ENCODE data around the gene BTAF1.

BTAF1 gene

DNA sequence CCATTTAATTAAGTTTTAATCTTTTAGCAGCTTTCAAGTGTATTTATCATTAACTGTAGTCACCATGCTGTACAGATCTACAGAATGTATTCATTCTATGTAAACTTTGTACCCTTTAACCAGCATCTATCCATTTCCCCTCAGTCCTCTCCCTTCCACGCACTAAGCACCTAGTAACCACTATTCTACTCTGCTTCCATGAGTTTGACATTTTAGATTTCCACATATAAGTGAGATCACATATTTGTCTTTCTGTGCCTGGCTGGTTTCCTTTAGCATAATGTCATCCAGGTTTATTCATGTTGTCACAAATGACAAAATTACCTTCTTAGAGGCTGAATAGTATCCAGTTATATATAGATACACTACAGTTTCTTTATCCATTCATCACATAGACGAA, 79.7 kb downstream of the BTAF1 start:
- Histone ChIP-seq H3K79me2 (ENCODE audit: low read length) (no peaks in the 10 kb centered on the region), H3K4me1 (ENCODE audit: low read length) (no peaks in the 10 kb centered on the region), H3K9me3 (replicated peaks; ENCODE audit: insufficient read depth, low read length) (no peaks in the 10 kb centered on the region), H2AFZ (ENCODE audit: low read length) (no peak overlapping the region), H3F3A (ENCODE audit: insufficient read depth, low read length) (no peaks in the 10 kb centered on the region), H3K9ac (ENCODE audit: low read length) (no peak overlapping the region), H3K4me3 (ENCODE audit: low read length) (no peak overlapping the region), H3K4me2 (ENCODE audit: low read depth, low read length) (no peak overlapping the region), H4K20me1 (ENCODE audit: insufficient read depth, low read length) (no peaks in the 10 kb centered on the region), H3K36me3 (replicated peaks; ENCODE audit: insufficient read depth, low read length) (no peaks in the 10 kb centered on the region; the same call in 1 of the 2 replicates), H3K9me2 (replicated peaks; ENCODE audit: insufficient read depth, low read length) (no peaks in the 10 kb centered on the region), H3K27ac (ENCODE audit: low read length) (no peak overlapping the region), H3K27me3 (replicated peaks; ENCODE audit: insufficient read depth, low read length) (no peaks in the 10 kb centered on the region)
- no peak for DNase-seq
- no peak for TF ChIP-seq EZH2 (optimal IDR thresholded peaks at IDR 0.05; ENCODE audit: low read depth, low read length)
- TF ChIP-seq EZH2phosphoT487 (IDR thresholded peaks at IDR 0.05; ENCODE audit: low read length) = no peak
- TF ChIP-seq, protein P1, sequence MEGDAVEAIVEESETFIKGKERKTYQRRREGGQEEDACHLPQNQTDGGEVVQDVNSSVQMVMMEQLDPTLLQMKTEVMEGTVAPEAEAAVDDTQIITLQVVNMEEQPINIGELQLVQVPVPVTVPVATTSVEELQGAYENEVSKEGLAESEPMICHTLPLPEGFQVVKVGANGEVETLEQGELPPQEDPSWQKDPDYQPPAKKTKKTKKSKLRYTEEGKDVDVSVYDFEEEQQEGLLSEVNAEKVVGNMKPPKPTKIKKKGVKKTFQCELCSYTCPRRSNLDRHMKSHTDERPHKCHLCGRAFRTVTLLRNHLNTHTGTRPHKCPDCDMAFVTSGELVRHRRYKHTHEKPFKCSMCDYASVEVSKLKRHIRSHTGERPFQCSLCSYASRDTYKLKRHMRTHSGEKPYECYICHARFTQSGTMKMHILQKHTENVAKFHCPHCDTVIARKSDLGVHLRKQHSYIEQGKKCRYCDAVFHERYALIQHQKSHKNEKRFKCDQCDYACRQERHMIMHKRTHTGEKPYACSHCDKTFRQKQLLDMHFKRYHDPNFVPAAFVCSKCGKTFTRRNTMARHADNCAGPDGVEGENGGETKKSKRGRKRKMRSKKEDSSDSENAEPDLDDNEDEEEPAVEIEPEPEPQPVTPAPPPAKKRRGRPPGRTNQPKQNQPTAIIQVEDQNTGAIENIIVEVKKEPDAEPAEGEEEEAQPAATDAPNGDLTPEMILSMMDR (IDR thresholded peaks at IDR 0.05; ENCODE audit: low read length) = no peak

DNA sequence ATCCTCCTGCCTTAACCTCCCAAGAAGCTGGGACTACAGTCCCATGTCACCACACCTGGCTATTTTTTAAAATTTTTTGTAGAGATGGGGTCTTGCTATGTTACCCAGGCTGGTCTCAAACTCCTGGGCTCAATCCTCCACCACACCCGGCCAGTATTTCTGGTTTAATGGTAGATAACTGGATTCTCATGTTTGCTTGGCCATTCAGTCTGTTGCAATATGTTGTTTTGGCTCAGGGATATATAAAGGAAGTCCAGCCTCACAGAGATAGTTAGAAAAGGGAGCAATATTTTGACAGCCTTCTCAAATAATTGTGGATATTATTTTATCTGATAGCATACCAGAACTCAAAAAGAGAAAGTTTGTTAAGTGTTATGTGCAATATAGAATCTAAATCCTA, 82.4 kb downstream of the BTAF1 start:
- DNase-seq = no peak
- TF ChIP-seq EZH2 (optimal IDR thresholded peaks at IDR 0.05; ENCODE audit: low read depth, low read length) (no peak), EZH2phosphoT487 (IDR thresholded peaks at IDR 0.05; ENCODE audit: low read length) (no peak)
- TF ChIP-seq, protein P1 (IDR thresholded peaks at IDR 0.05; ENCODE audit: low read length) = no peak
- H3K36me3 ChIP-seq (replicated peaks; ENCODE audit: insufficient read depth, low read length) = no peaks in the 10 kb centered on the region; the same call in 1 of the 2 replicates
- no peaks in the 10 kb centered on the region for H3K4me1 ChIP-seq (ENCODE audit: low read length)
- no peak overlapping the region for H2AFZ ChIP-seq (ENCODE audit: low read length)
- no peak overlapping the region for H3K9ac ChIP-seq (ENCODE audit: low read length)
- no peaks in the 10 kb centered on the region for H4K20me1 ChIP-seq (ENCODE audit: insufficient read depth, low read length)
- H3K4me2 ChIP-seq (ENCODE audit: low read depth, low read length) = no peak overlapping the region
- no peaks in the 10 kb centered on the region for H3K9me3 ChIP-seq (replicated peaks; ENCODE audit: insufficient read depth, low read length)
- H3F3A ChIP-seq (ENCODE audit: insufficient read depth, low read length) = no peaks in the 10 kb centered on the region
- no peak overlapping the region for H3K4me3 ChIP-seq (ENCODE audit: low read length)
- no peaks in the 10 kb centered on the region for H3K27me3 ChIP-seq (replicated peaks; ENCODE audit: insufficient read depth, low read length)
- H3K27ac ChIP-seq (ENCODE audit: low read length) = no peak overlapping the region
- no peaks in the 10 kb centered on the region for H3K9me2 ChIP-seq (replicated peaks; ENCODE audit: insufficient read depth, low read length)
- H3K79me2 ChIP-seq (ENCODE audit: low read length) = no peaks in the 10 kb centered on the region

DNA sequence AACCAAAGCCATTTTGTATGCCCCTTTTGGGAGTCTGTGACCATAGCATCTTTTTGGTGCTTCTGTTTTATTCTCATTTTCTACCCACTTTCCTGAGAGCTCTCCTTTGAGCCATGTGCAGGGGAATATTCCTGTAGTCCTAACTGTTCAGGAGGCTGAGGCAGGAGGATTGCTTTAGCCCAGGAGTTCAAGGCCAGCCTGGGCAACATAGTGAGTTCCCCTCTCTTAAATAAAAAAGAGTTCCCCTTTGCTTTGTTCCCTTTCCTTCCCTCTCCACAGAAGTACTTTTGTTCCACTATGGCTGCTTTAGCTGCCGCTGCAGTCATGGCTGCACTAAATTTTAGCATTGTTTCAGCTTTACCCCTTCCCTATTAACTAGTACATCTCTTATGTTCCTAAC, 85.9 kb downstream of the BTAF1 start:
- H3K4me3 ChIP-seq (ENCODE audit: low read length) = no peak overlapping the region
- no peak overlapping the region for H2AFZ ChIP-seq (ENCODE audit: low read length)
- DNase-seq = no peak
- no peak overlapping the region for H3K27ac ChIP-seq (ENCODE audit: low read length)
- H3K79me2 ChIP-seq (ENCODE audit: low read length) = no peaks in the 10 kb centered on the region
- no peaks in the 10 kb centered on the region for H3K9me3 ChIP-seq (replicated peaks; ENCODE audit: insufficient read depth, low read length)
- no peak overlapping the region for H3K9ac ChIP-seq (ENCODE audit: low read length)
- H3K4me1 ChIP-seq (ENCODE audit: low read length) = no peaks in the 10 kb centered on the region
- TF ChIP-seq, protein P1 (IDR thresholded peaks at IDR 0.05; ENCODE audit: low read length) = no peak
- TF ChIP-seq EZH2phosphoT487 (IDR thresholded peaks at IDR 0.05; ENCODE audit: low read length) = no peak
- no peak for TF ChIP-seq EZH2 (optimal IDR thresholded peaks at IDR 0.05; ENCODE audit: low read depth, low read length)
- H3K9me2 ChIP-seq (replicated peaks; ENCODE audit: insufficient read depth, low read length) = no peaks in the 10 kb centered on the region
- H3K4me2 ChIP-seq (ENCODE audit: low read depth, low read length) = no peak overlapping the region
- H3F3A ChIP-seq (ENCODE audit: insufficient read depth, low read length) = 0 out of 2 replicates have a peak, but pooled peaks cover 2% of the 10 kb centered on the region
- H3K36me3 ChIP-seq (replicated peaks; ENCODE audit: insufficient read depth, low read length) = peaks cover 10% of the 10 kb centered on the region; the same call in 1 of the 2 replicates
- H3K27me3 ChIP-seq (replicated peaks; ENCODE audit: insufficient read depth, low read length) = no peaks in the 10 kb centered on the region
- no peaks in the 10 kb centered on the region for H4K20me1 ChIP-seq (ENCODE audit: insufficient read depth, low read length)

All from MM.1S (cell line).